ENCODE measurements around the gene TBC1D13.

Gene TBC1D13

DNA sequence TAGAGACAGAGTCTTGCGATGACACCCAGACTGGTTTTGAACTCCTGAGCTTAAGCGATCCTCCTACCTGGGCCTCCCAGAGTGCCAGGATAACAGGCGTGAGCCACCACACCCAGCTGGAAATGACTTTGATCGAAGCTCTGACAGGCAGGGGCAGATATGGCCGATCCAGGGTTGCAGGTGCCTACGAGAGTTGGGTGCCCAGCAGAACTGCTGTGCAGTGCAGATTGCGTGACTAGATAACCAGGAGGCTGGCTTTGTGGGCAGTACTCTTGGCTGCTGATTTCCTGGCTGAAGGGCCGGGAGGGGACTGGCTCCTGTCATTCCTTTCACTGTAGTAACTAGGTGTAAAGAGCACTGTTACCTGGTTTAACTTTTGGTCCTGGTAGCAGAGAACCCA is 11.8 kb downstream of the TBC1D13 start:
- no peak overlapping the region for H3K27ac ChIP-seq (ENCODE audit: low read depth, low read length)
- no peaks in the 10 kb centered on the region for H3K9me2 ChIP-seq (replicated peaks; ENCODE audit: insufficient read depth, low read length)
- H3K27me3 ChIP-seq (ENCODE audit: low read length), result no peaks in the 10 kb centered on the region
- H2AFZ ChIP-seq (ENCODE audit: low read depth, low read length, severe bottlenecking), result no peak overlapping the region
- H4K20me1 ChIP-seq (ENCODE audit: low read depth, low read length), result no peaks in the 10 kb centered on the region
- H3K36me3 ChIP-seq (ENCODE audit: low read length), result 0 out of 2 replicates have a peak, but pooled peaks cover 4% of the 10 kb centered on the region
- H3K4me3 ChIP-seq (ENCODE audit: insufficient read depth, low read length, poor library complexity, severe bottlenecking), result no peak overlapping the region
- no peaks in the 10 kb centered on the region for H3K79me2 ChIP-seq (ENCODE audit: insufficient read depth, low read length)
- H3F3A ChIP-seq (ENCODE audit: insufficient read depth), result no peaks in the 10 kb centered on the region
- H3K9ac ChIP-seq (ENCODE audit: low read length), result no peak overlapping the region
- no peak overlapping the region for H3K4me2 ChIP-seq (ENCODE audit: low read depth, low read length, poor library complexity, severe bottlenecking)
- TF ChIP-seq, protein P1, sequence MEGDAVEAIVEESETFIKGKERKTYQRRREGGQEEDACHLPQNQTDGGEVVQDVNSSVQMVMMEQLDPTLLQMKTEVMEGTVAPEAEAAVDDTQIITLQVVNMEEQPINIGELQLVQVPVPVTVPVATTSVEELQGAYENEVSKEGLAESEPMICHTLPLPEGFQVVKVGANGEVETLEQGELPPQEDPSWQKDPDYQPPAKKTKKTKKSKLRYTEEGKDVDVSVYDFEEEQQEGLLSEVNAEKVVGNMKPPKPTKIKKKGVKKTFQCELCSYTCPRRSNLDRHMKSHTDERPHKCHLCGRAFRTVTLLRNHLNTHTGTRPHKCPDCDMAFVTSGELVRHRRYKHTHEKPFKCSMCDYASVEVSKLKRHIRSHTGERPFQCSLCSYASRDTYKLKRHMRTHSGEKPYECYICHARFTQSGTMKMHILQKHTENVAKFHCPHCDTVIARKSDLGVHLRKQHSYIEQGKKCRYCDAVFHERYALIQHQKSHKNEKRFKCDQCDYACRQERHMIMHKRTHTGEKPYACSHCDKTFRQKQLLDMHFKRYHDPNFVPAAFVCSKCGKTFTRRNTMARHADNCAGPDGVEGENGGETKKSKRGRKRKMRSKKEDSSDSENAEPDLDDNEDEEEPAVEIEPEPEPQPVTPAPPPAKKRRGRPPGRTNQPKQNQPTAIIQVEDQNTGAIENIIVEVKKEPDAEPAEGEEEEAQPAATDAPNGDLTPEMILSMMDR (IDR thresholded peaks at IDR 0.05; ENCODE audit: insufficient read depth, low read length, poor library complexity, severe bottlenecking), result no peak
- TF ChIP-seq EZH2phosphoT487 (conservative IDR thresholded peaks at IDR 0.05; ENCODE audit: low read length), result no peak
- H3K9me3 ChIP-seq (ENCODE audit: insufficient read depth, low read length), result no peaks in the 10 kb centered on the region

- H2AFZ ChIP-seq (ENCODE audit: low read depth, low read length, severe bottlenecking), result no peak overlapping the region
- H3F3A ChIP-seq (ENCODE audit: insufficient read depth), result no peaks in the 10 kb centered on the region
- no peaks in the 10 kb centered on the region for H3K79me2 ChIP-seq (ENCODE audit: insufficient read depth, low read length)
- no peak overlapping the region for H3K4me3 ChIP-seq (ENCODE audit: insufficient read depth, low read length, poor library complexity, severe bottlenecking)
- H3K9me3 ChIP-seq (ENCODE audit: insufficient read depth, low read length), result no peaks in the 10 kb centered on the region
- H3K27ac ChIP-seq (ENCODE audit: low read depth, low read length), result no peak overlapping the region
- no peak for TF ChIP-seq EZH2phosphoT487 (conservative IDR thresholded peaks at IDR 0.05; ENCODE audit: low read length)
- TF ChIP-seq, protein P1 (IDR thresholded peaks at IDR 0.05; ENCODE audit: insufficient read depth, low read length, poor library complexity, severe bottlenecking), result no peak
- H3K27me3 ChIP-seq (ENCODE audit: low read length), result no peaks in the 10 kb centered on the region
- H3K9me2 ChIP-seq (replicated peaks; ENCODE audit: insufficient read depth, low read length), result no peaks in the 10 kb centered on the region
- 0 out of 2 replicates have a peak, but pooled peaks cover 4% of the 10 kb centered on the region for H3K36me3 ChIP-seq (ENCODE audit: low read length)
- no peaks in the 10 kb centered on the region for H4K20me1 ChIP-seq (ENCODE audit: low read depth, low read length)
- H3K4me2 ChIP-seq (ENCODE audit: low read depth, low read length, poor library complexity, severe bottlenecking), result no peak overlapping the region
- H3K9ac ChIP-seq (ENCODE audit: low read length), result no peak overlapping the region
These were observed 13.0 kb downstream of the TBC1D13 start for GRCh38 chr9:128800061-128800460.

DNA sequence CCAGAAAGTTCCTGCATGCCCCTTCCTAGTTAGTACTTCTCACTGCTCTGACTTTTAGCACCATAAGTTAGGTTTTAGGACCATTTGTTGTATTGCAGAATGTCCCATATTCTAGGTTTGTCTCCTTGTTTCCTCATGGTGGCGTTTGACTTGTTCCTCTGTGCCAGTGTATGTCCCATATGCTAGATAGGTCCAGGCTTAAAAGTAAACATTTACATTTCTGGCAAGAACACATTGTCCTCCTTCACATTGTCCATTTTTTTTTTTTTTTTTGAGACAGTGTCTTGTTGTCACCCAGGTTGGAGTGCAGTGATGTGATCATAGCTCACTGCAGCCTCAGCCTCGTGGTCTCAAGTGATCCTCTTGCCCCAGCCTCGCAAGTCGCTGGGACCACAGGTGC is 15.4 kb downstream of the TBC1D13 start:
- Histone ChIP-seq H3K27ac (ENCODE audit: low read depth, low read length) (no peak overlapping the region), H2AFZ (ENCODE audit: low read depth, low read length, severe bottlenecking) (no peak overlapping the region), H3K9me3 (ENCODE audit: insufficient read depth, low read length) (no peaks in the 10 kb centered on the region), H3F3A (ENCODE audit: insufficient read depth) (no peaks in the 10 kb centered on the region), H3K4me3 (ENCODE audit: insufficient read depth, low read length, poor library complexity, severe bottlenecking) (no peak overlapping the region), H3K4me2 (ENCODE audit: low read depth, low read length, poor library complexity, severe bottlenecking) (no peak overlapping the region), H3K36me3 (ENCODE audit: low read length) (0 out of 2 replicates have a peak, but pooled peaks cover 4% of the 10 kb centered on the region), H4K20me1 (ENCODE audit: low read depth, low read length) (no peaks in the 10 kb centered on the region), H3K9ac (ENCODE audit: low read length) (no peak overlapping the region), H3K79me2 (ENCODE audit: insufficient read depth, low read length) (no peaks in the 10 kb centered on the region), H3K9me2 (replicated peaks; ENCODE audit: insufficient read depth, low read length) (no peaks in the 10 kb centered on the region), H3K27me3 (ENCODE audit: low read length) (no peaks in the 10 kb centered on the region)
- TF ChIP-seq EZH2phosphoT487 (conservative IDR thresholded peaks at IDR 0.05; ENCODE audit: low read length), result no peak
- TF ChIP-seq, protein P1 (IDR thresholded peaks at IDR 0.05; ENCODE audit: insufficient read depth, low read length, poor library complexity, severe bottlenecking), result no peak

Measured in SU-DHL-6 (cell line).